HCT116 (cell line): ENCODE measurements around the gene DYNC1LI1. TPM values are rescaled to one million over a fixed set of nuclear protein-coding genes. Genes with fewer than 3 reads are reported as not detected.

Source experiments
- ATAC-seq: fragments of 200-7000 bp; cut with Tn5 transposase; 2 replicates; pipeline ENCODE4 v1.9.1; 2020; ENCODE audit warnings: mild to moderate bottlenecking, moderate library complexity
- BruUV-seq: library from RNA; stranded (reverse); fragments of 400-500 nt; replicated peaks from 2 replicates; lab custom pipeline; 2021; lab: Mats Ljungman, UMichigan
- CTCF ChIA-PET: fragments of 300-600 bp; sonication (Branson Sonifier 250); formaldehyde crosslinking; loops from one replicate; lab custom pipeline; 2021; ENCODE audit warnings: antibody characterized with exemption; lab: Charles Lee
- POLR2A ChIA-PET: fragments of 300-600, 350-600 bp; sonication (Branson Sonifier 250); formaldehyde crosslinking; loops from one replicate; lab custom pipeline; 2021; ENCODE audit warnings: antibody characterized with exemption; lab: Charles Lee
- RAD21 ChIA-PET, 2 experiments: fragments of 300-600 bp; sonication (Branson Sonifier 250); formaldehyde crosslinking; loops; one replicate each; lab custom pipeline; 2023; ENCODE audit warnings: low total read pairs in 2 of 2; ENCODE audit not compliant: uncharacterized antibody in 2 of 2, unreplicated experiment in 2 of 2, low non-redundant PET in 1 of 2; lab: Charles Lee
- DNase-seq: peaks from one replicate; pipeline ENCODE4 v3.0.0-alpha.2; 2010; ENCODE audit warnings: low read depth, low spot score
- H2AFZ ChIP-seq: fragments of 200-600 bp; shearing (Covaris generic), sonication (generic); 2 replicates; pipeline ENCODE4 v1.6.1; 2017; ENCODE audit warnings: low read depth, mixed run types, mixed read lengths, antibody characterized with exemption, low read length; ENCODE audit not compliant: poor library complexity, severe bottlenecking
- H3K27ac ChIP-seq: 2 replicates; pipeline ENCODE4 v1.5.1; 2012; ENCODE audit warnings: low read depth, low read length
- H3K27me3 ChIP-seq: fragments of 200-600 bp; sonication (generic); 2 replicates; pipeline ENCODE4 v1.6.1; 2016; ENCODE audit warnings: mixed run types, low read length, mixed read lengths; ENCODE audit not compliant: insufficient read depth
- H3K36me3 ChIP-seq, 2 experiments: fragments of 200-500 bp in 1 of 2; fragments of 200-600 bp in 1 of 2; sonication (Bioruptor generic) in 1 of 2; sonication (generic) in 1 of 2; 2 replicates each; pipeline versions ENCODE4 v1.5.1 to v1.6.1; 2014 to 2016; ENCODE audit warnings: low read length in 2 of 2, inconsistent platforms in 1 of 2, mixed read lengths in 1 of 2, mixed run types in 1 of 2; ENCODE audit not compliant: insufficient read depth in 2 of 2, control insufficient read depth in 1 of 2
- H3K4me1 ChIP-seq, 2 experiments: fragments of 200-600 bp in 1 of 2; sonication (generic) in 1 of 2; 2 replicates each; pipeline versions ENCODE4 v1.5.1 to v1.6.1; 2012 to 2017; ENCODE audit warnings: low read length in 2 of 2, inconsistent platforms in 1 of 2, mild to moderate bottlenecking in 1 of 2, mixed read lengths in 1 of 2, mixed run types in 1 of 2, moderate library complexity in 1 of 2; ENCODE audit not compliant: insufficient read depth in 2 of 2, control insufficient read depth in 1 of 2
- H3K4me2 ChIP-seq: fragments of 200-600 bp; sonication (generic); 2 replicates; pipeline ENCODE4 v1.6.1; 2017; ENCODE audit warnings: mixed run types, low read length, mixed read lengths
- H3K4me3 ChIP-seq, 2 experiments: fragments of 200-600 bp in 1 of 2; sonication (generic) in 1 of 2; replicated peaks in 1 of 2; 2 replicates each; pipeline ENCODE4 v1.5.1; 2011 to 2016; ENCODE audit warnings: low read length in 2 of 2, control low read depth in 1 of 2, low read depth in 1 of 2, mild to moderate bottlenecking in 1 of 2, mixed read lengths in 1 of 2, mixed run types in 1 of 2
- H3K79me2 ChIP-seq: fragments of 200-600 bp; sonication (generic); 2 replicates; pipeline ENCODE4 v1.6.1; 2017; ENCODE audit warnings: mild to moderate bottlenecking, mixed run types, low read length, moderate library complexity, mixed read lengths; ENCODE audit not compliant: insufficient read depth
- H3K9ac ChIP-seq: fragments of 200-600 bp; sonication (generic); 2 replicates; pipeline ENCODE4 v1.6.1; 2016; ENCODE audit warnings: low read length, mixed read lengths
- H3K9me2 ChIP-seq: fragments of 200-600 bp; sonication (generic), shearing (Covaris generic); 2 replicates; pipeline ENCODE4 v1.6.1; 2017; ENCODE audit warnings: mixed run types, mild to moderate bottlenecking, moderate library complexity; ENCODE audit not compliant: insufficient read depth
- H3K9me3 ChIP-seq, 2 experiments: fragments of 200-500 bp in 1 of 2; fragments of 200-600 bp in 1 of 2; sonication (Bioruptor generic) in 1 of 2; sonication (generic) in 1 of 2; 2 replicates each; pipeline ENCODE4 v1.6.1; 2014 to 2017; ENCODE audit warnings: low read length in 2 of 2, mixed read lengths in 2 of 2, inconsistent platforms in 1 of 2, low read depth in 1 of 2, mild to moderate bottlenecking in 1 of 2, mixed run types in 1 of 2, moderate library complexity in 1 of 2; ENCODE audit not compliant: control insufficient read depth in 1 of 2, insufficient read depth in 1 of 2
- H4K20me1 ChIP-seq: fragments of 200-600 bp; sonication (generic), shearing (Covaris generic); 2 replicates; pipeline ENCODE4 v1.6.1; 2017; ENCODE audit warnings: mixed run types, mild to moderate bottlenecking, moderate library complexity; ENCODE audit not compliant: insufficient read depth
- CEBPB ChIP-seq: IDR thresholded peaks from 2 replicates; pipeline ENCODE4 v1.6.1; 2012; ENCODE audit warnings: low read depth
- EGR1 ChIP-seq: IDR thresholded peaks from 2 replicates; pipeline ENCODE4 v1.6.1; 2012; ENCODE audit warnings: low read depth
- ELF1 ChIP-seq: IDR thresholded peaks from 2 replicates; pipeline ENCODE4 v1.6.1; 2012; ENCODE audit warnings: low read depth, borderline replicate concordance
- EZH2phosphoT487 ChIP-seq: fragments of 200-600 bp; IDR thresholded peaks from 2 replicates; pipeline ENCODE4 v1.6.1; 2018; ENCODE audit warnings: antibody characterized with exemption, borderline replicate concordance
- FOSL1 ChIP-seq: IDR thresholded peaks from 2 replicates; pipeline ENCODE4 v1.6.1; 2012; ENCODE audit warnings: low read depth
- SP1 ChIP-seq: IDR thresholded peaks from 2 replicates; pipeline ENCODE4 v1.6.1; 2012; ENCODE audit warnings: low read depth
- SRF ChIP-seq: IDR thresholded peaks from 2 replicates; pipeline ENCODE4 v1.6.1; 2012; ENCODE audit warnings: low read depth
- TCF7L2 ChIP-seq: IDR thresholded peaks from 2 replicates; pipeline ENCODE4 v1.7.0; 2011; ENCODE audit warnings: borderline replicate concordance, inconsistent platforms; ENCODE audit not compliant: insufficient read depth, insufficient read length; ENCODE audit errors: extremely low read depth
- YY1 ChIP-seq: IDR thresholded peaks from 2 replicates; pipeline ENCODE4 v1.6.1; 2011; ENCODE audit warnings: low read length, low read depth, moderate library complexity, mild to moderate bottlenecking; ENCODE audit not compliant: insufficient replicate concordance; ENCODE audit errors: extremely low read depth
- ZFX ChIP-seq: fragments of 450-650 bp; IDR thresholded peaks from 2 replicates; pipeline ENCODE4 v1.6.1; 2017
- ZNF274 ChIP-seq: fragments of 200-500 bp; sonication (Bioruptor generic); IDR thresholded peaks from 2 replicates; pipeline ENCODE4 v1.6.1; 2014; ENCODE audit warnings: mild to moderate bottlenecking, low read depth, low read length, inconsistent platforms
- intact Hi-C: fragments of 100-400 bp; cut with micrococcal nuclease; formaldehyde crosslinking; loops from 2 replicates; pipeline ENCODE4 v1.10.0; 2022
- total RNA-seq: library from RNA; stranded (reverse); gene quantifications from one replicate; pipeline ENCODE4 v1.2.1, GENCODE V29; 2021; ENCODE audit not compliant: unreplicated experiment
- TF ChIP-seq, protein P1 (sequence below), 3 experiments: fragments of 200-600 bp in 1 of 3; sonication (generic) in 1 of 3; IDR thresholded peaks in 2 of 3; conservative IDR thresholded peaks in 1 of 3; 2 replicates each; pipeline ENCODE4 v1.5.1; 2012 to 2017; ENCODE audit warnings: low read depth in 2 of 3, low read length in 2 of 3, antibody characterized with exemption in 1 of 3, borderline replicate concordance in 1 of 3, control low read depth in 1 of 3, mild to moderate bottlenecking in 1 of 3, mixed read lengths in 1 of 3, mixed run types in 1 of 3, moderate library complexity in 1 of 3; ENCODE audit not compliant: insufficient read depth in 1 of 3
- TF ChIP-seq, protein P2 (sequence below): IDR thresholded peaks from 2 replicates; pipeline ENCODE4 v1.6.1; 2011; ENCODE audit warnings: mild to moderate bottlenecking, low read length, moderate library complexity; ENCODE audit not compliant: insufficient replicate concordance; ENCODE audit errors: extremely low read depth
- TF ChIP-seq, protein P3 (sequence below): IDR thresholded peaks from 2 replicates; pipeline ENCODE4 v1.6.1; 2012

DYNC1LI1 gene
- total RNA-seq, 1 experiment from 2014 or later: 39.4 TPM

DNA sequence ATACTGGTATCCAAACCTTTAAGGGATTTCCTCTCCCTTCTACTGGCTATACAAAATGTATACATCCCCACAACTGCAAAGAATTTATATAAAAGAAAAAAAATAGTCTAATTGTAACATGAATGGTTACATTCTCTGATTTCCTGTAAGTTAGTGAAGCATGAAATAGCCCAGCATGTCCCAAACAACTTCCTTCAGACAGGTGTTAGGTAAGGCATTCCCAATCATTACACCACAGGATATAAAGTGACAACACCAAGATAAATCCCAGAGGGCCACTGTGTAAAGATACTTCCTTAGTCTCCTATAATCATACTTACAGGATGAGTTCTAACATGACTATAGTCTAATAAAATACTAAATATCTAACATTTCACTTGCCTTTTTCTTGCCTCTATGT, 75.6 kb downstream of the DYNC1LI1 start:
- H4K20me1 ChIP-seq: no peaks in the 10 kb centered on the region
- H3K4me2 ChIP-seq: no peak overlapping the region
- ChIA-PET RAD21 (no interaction called here), POLR2A (no interaction called here)
- no peaks in the 10 kb centered on the region for H3K9me3 ChIP-seq
- no peak overlapping the region for H2AFZ ChIP-seq
- ATAC-seq: no peak
- TF ChIP-seq YY1: no peak
- TF ChIP-seq, protein P1, sequence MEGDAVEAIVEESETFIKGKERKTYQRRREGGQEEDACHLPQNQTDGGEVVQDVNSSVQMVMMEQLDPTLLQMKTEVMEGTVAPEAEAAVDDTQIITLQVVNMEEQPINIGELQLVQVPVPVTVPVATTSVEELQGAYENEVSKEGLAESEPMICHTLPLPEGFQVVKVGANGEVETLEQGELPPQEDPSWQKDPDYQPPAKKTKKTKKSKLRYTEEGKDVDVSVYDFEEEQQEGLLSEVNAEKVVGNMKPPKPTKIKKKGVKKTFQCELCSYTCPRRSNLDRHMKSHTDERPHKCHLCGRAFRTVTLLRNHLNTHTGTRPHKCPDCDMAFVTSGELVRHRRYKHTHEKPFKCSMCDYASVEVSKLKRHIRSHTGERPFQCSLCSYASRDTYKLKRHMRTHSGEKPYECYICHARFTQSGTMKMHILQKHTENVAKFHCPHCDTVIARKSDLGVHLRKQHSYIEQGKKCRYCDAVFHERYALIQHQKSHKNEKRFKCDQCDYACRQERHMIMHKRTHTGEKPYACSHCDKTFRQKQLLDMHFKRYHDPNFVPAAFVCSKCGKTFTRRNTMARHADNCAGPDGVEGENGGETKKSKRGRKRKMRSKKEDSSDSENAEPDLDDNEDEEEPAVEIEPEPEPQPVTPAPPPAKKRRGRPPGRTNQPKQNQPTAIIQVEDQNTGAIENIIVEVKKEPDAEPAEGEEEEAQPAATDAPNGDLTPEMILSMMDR (IDR thresholded peaks at IDR 0.05 in 2 of 3, conservative IDR thresholded peaks at IDR 0.05 in 1 of 3; ENCODE audit: borderline replicate concordance in 1 of 3, insufficient read depth in 1 of 3, low read depth in 2 of 3, low read length in 2 of 3): no peak
- TF ChIP-seq TCF7L2: no peak
- TF ChIP-seq ZNF274: no peak
- TF ChIP-seq ELF1: no peak
- no peak for TF ChIP-seq EZH2phosphoT487
- no peak for TF ChIP-seq FOSL1
- no peak for TF ChIP-seq EGR1
- TF ChIP-seq SRF: no peak
- TF ChIP-seq, protein P2, sequence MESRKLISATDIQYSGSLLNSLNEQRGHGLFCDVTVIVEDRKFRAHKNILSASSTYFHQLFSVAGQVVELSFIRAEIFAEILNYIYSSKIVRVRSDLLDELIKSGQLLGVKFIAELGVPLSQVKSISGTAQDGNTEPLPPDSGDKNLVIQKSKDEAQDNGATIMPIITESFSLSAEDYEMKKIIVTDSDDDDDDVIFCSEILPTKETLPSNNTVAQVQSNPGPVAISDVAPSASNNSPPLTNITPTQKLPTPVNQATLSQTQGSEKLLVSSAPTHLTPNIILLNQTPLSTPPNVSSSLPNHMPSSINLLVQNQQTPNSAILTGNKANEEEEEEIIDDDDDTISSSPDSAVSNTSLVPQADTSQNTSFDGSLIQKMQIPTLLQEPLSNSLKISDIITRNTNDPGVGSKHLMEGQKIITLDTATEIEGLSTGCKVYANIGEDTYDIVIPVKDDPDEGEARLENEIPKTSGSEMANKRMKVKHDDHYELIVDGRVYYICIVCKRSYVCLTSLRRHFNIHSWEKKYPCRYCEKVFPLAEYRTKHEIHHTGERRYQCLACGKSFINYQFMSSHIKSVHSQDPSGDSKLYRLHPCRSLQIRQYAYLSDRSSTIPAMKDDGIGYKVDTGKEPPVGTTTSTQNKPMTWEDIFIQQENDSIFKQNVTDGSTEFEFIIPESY: no peak
- TF ChIP-seq ZFX: no peak
- TF ChIP-seq SP1: no peak
- TF ChIP-seq, protein P3, sequence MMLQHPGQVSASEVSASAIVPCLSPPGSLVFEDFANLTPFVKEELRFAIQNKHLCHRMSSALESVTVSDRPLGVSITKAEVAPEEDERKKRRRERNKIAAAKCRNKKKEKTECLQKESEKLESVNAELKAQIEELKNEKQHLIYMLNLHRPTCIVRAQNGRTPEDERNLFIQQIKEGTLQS: no peak
- no peak for TF ChIP-seq CEBPB
- TF ChIP-seq, all 23 proteins: peak for 0
- intact Hi-C loops: no loop called here
- Histone ChIP-seq H3K9ac (no peak overlapping the region), H3K27me3 (no peaks in the 10 kb centered on the region), H3K79me2 (peaks cover 6% of the 10 kb centered on the region; the same call in 1 of the 2 replicates), H3K4me1 (peaks cover 4% of the 10 kb centered on the region in 2 experiments; a peak in 1 of 4 replicates), H3K36me3 (0 out of 4 replicates have a peak, but pooled peaks cover 0 to 2% of the 10 kb centered on the region in 2 experiments), H3K9me2 (no peaks in the 10 kb centered on the region), H3K4me3 (no peak overlapping the region), H3K27ac (no peak overlapping the region)
- no peak for DNase-seq
- CTCF ChIA-PET: no interaction called here
- no TSS peak for BruUV-seq
